GM12864 (cell line): ENCODE data around the gene PCNT.

Experiments
- DNase-seq: peaks from one replicate; pipeline ENCODE4 v3.0.0-alpha.2; 2011; ENCODE audit warnings: low read depth
- H3K4me3 ChIP-seq: 2 replicates; pipeline ENCODE4 v1.5.1; 2011; ENCODE audit warnings: mild to moderate bottlenecking, low read depth, low read length, control low read depth
- CTCF ChIP-seq: IDR thresholded peaks from 2 replicates; pipeline ENCODE4 v1.5.1; 2011; ENCODE audit warnings: low read depth, mild to moderate bottlenecking, moderate library complexity, low read length, control low read depth, inconsistent platforms; ENCODE audit errors: missing control alignments

PCNT gene

GRCh38 chr21:46388206-46388880, 64.4 kb downstream of the PCNT start:
- no peak overlapping the region for H3K4me3 ChIP-seq
- no peak for TF ChIP-seq CTCF
- no peak for DNase-seq

GRCh38 chr21:46388896-46389295, 64.9 kb downstream of the PCNT start:
- DNase-seq: no peak
- no peak for TF ChIP-seq CTCF
- H3K4me3 ChIP-seq: no peak overlapping the region

GRCh38 chr21:46390603-46391545, 66.9 kb downstream of the PCNT start:
- TF ChIP-seq CTCF: no peak
- no peak for DNase-seq
- H3K4me3 ChIP-seq: no peak overlapping the region

- TF ChIP-seq CTCF: no peak
- H3K4me3 ChIP-seq: no peak overlapping the region
- no peak for DNase-seq
Observed at GRCh38 chr21:46391773-46392172, 67.8 kb downstream of the PCNT start.

GRCh38 chr21:46392921-46393320, 69.0 kb downstream of the PCNT start:
- DNase-seq: no peak
- no peak overlapping the region for H3K4me3 ChIP-seq
- TF ChIP-seq CTCF: no peak

GRCh38 chr21:46393451-46393940, 69.5 kb downstream of the PCNT start:
- H3K4me3 ChIP-seq: no peak overlapping the region
- DNase-seq: no peak

More at GRCh38 chr21:46393451-46393940, 69.5 kb downstream of the PCNT start:
- no peak for TF ChIP-seq CTCF
